Left lung (tissue), 10 donors: ENCODE measurements around the gene ARHGAP40. TPM values are rescaled to one million over a fixed set of nuclear protein-coding genes. Genes with fewer than 3 reads are reported as not detected.

Source experiments
- ATAC-seq: fragments of 200-7000 bp; cut with Tn5 transposase; one replicate; pipeline ENCODE4 v1.9.1; 2020; ENCODE audit warnings: moderate library complexity
- DNase-seq, 4 donors: peaks; one replicate each; pipeline ENCODE4 v3.0.0-alpha.2; 2013 to 2020
- H3K27ac ChIP-seq, 2 donors: fragments of 200-600 bp; sonication (generic) in 1 of 2; one replicate each; pipeline versions ENCODE4 v1.5.0 to v1.8.0; 2020 to 2021
- H3K27me3 ChIP-seq, 2 donors: fragments of 200-600 bp; sonication (generic) in 1 of 2; one replicate each; pipeline versions ENCODE4 v1.5.0 to v1.8.0; 2020 to 2021
- H3K36me3 ChIP-seq, 2 donors: fragments of 200-600 bp; sonication (generic) in 1 of 2; one replicate each; pipeline versions ENCODE4 v1.5.0 to v1.8.0; 2020 to 2021
- H3K4me1 ChIP-seq, 2 donors: fragments of 200-600 bp; one replicate each; pipeline ENCODE4 v1.8.0; 2021
- H3K4me3 ChIP-seq, 2 donors: fragments of 200-600 bp; sonication (generic) in 1 of 2; one replicate each; pipeline versions ENCODE4 v1.5.0 to v1.8.0; 2020 to 2021; ENCODE audit warnings: mild to moderate bottlenecking in 1 of 2
- H3K9me3 ChIP-seq, 2 donors: fragments of 200-600 bp; sonication (generic) in 1 of 2; one replicate each; pipeline versions ENCODE4 v1.5.0 to v1.8.0; 2020 to 2021
- CTCF ChIP-seq, 2 donors: fragments of 200-600 bp; sonication (generic) in 1 of 2; IDR thresholded peaks; one replicate each; pipeline versions ENCODE4 v1.5.0 to v1.8.0; 2021; ENCODE audit warnings: antibody characterized with exemption in 2 of 2
- intact Hi-C, 2 donors: fragments of 100-400 bp; cut with DNase I; formaldehyde crosslinking; loops; one replicate each; pipeline versions ENCODE4 v1.11.2 to v1.14.2; 2022
- polyA plus RNA-seq, 6 donors: library from polyadenylated mRNA; unstranded; fragments of 120-200 nt; gene quantifications; one replicate each; pipeline ENCODE4 v1.2.1, GENCODE V29; 2013; ENCODE audit not compliant: insufficient read length in 6 of 6
- total RNA-seq, 2 donors: library from RNA; stranded (reverse); fragmentation: NEBNext Ultra II Directional; extraction: Animal tissue kit (Norgen Biotek cat#: 25700); gene quantifications; one replicate each; pipeline ENCODE4 v1.2.1, GENCODE V29; 2021
- donor health status: DM: no; HTN: yes; CAD: no.
- donor health status: DM: no; HTN: no; CAD: no.

ARHGAP40 gene
- total and polyA plus RNA-seq, 8 donors = 0.13 to 0.62 (median 0.44) TPM; not detected in 1

- intact Hi-C loops = no loop called here
- ATAC-seq = no peak
- Histone ChIP-seq H3K36me3 (no peaks in the 10 kb centered on the region), H3K27me3 (peaks cover 0 to 33% of the 10 kb centered on the region in 2 donors), H3K9me3 (no peaks in the 10 kb centered on the region), H3K4me3 (no peak overlapping the region), H3K27ac (no peak overlapping the region), H3K4me1 (no peaks in the 10 kb centered on the region)
- no peak for TF ChIP-seq CTCF (IDR thresholded peaks at IDR 0.05)
- DNase-seq = no peak
Measured at GRCh38 chr20:38609815-38610214, 8.2 kb downstream of the ARHGAP40 start.

GRCh38 chr20:38610521-38610920 lies 8.9 kb downstream of the ARHGAP40 start:
- H3K9me3 ChIP-seq = no peaks in the 10 kb centered on the region
- H3K36me3 ChIP-seq = no peaks in the 10 kb centered on the region
- H3K27ac ChIP-seq = no peak overlapping the region
- ATAC-seq = no peak
- no peak overlapping the region for H3K4me3 ChIP-seq
- intact Hi-C loops = no loop called here
- no peaks in the 10 kb centered on the region for H3K4me1 ChIP-seq
- DNase-seq = no peak
- H3K27me3 ChIP-seq = peaks cover 0 to 30% of the 10 kb centered on the region in 2 donors
- no peak for TF ChIP-seq CTCF (IDR thresholded peaks at IDR 0.05)

- TF ChIP-seq CTCF (IDR thresholded peaks at IDR 0.05) = no peak
- Histone ChIP-seq H3K27ac (no peak overlapping the region), H3K36me3 (no peaks in the 10 kb centered on the region), H3K4me3 (no peak overlapping the region), H3K27me3 (peaks cover 0 to 34% of the 10 kb centered on the region in 2 donors), H3K9me3 (no peaks in the 10 kb centered on the region), H3K4me1 (no peaks in the 10 kb centered on the region)
- ATAC-seq (no peak), DNase-seq (no peak)
- intact Hi-C loops = no loop called here
Measured at GRCh38 chr20:38612751-38613515, 11.3 kb downstream of the ARHGAP40 start.

- H3K27ac ChIP-seq = no peak overlapping the region
- DNase-seq (no peak), ATAC-seq (no peak)
- intact Hi-C loops = no loop called here
- H3K4me3 ChIP-seq = no peak overlapping the region
- no peaks in the 10 kb centered on the region for H3K36me3 ChIP-seq
- no peak for TF ChIP-seq CTCF (IDR thresholded peaks at IDR 0.05)
- no peaks in the 10 kb centered on the region for H3K9me3 ChIP-seq
- no peaks in the 10 kb centered on the region for H3K4me1 ChIP-seq
- H3K27me3 ChIP-seq = peaks cover 0 to 54% of the 10 kb centered on the region in 2 donors
Measured at GRCh38 chr20:38615283-38615682, 13.7 kb downstream of the ARHGAP40 start.

GRCh38 chr20:38616457-38616856 lies 14.8 kb downstream of the ARHGAP40 start:
- no peak for TF ChIP-seq CTCF (IDR thresholded peaks at IDR 0.05)
- H3K27me3 ChIP-seq = peaks cover 0 to 61% of the 10 kb centered on the region in 2 donors
- H3K4me3 ChIP-seq = no peak overlapping the region
- H3K4me1 ChIP-seq = no peaks in the 10 kb centered on the region
- no peaks in the 10 kb centered on the region for H3K36me3 ChIP-seq
- H3K27ac ChIP-seq = no peak overlapping the region
- H3K9me3 ChIP-seq = no peaks in the 10 kb centered on the region
- ATAC-seq = no peak
- intact Hi-C loops = no loop called here
- no peak for DNase-seq
